ENCODE results near the gene CD59.
"Not testable (repeated sequence)": the region's sequence is repeated elsewhere in the genome, so short reads cannot be mapped to it uniquely, and the experiment has no call there.

The CD59 gene

GRCh38 chr11:33663121-33663520 is 73.1 kb downstream of the CD59 start:
- no peak for DNase-seq (ENCODE audit: low read depth)
- H3K4me3 ChIP-seq (ENCODE audit: low read depth, low read length) = no peak overlapping the region
- no peak for TF ChIP-seq POLR2A (IDR thresholded peaks at IDR 0.05; ENCODE audit: extremely low read depth, insufficient read length)
- no peak for TF ChIP-seq CTCF (IDR thresholded peaks at IDR 0.05; ENCODE audit: low read depth, low read length)
- no peak for TF ChIP-seq MYC (IDR thresholded peaks at IDR 0.05; ENCODE audit: low read depth, low read length)
- no peak for TF ChIP-seq MAX (IDR thresholded peaks at IDR 0.05; ENCODE audit: low read depth, low read length)

GRCh38 chr11:33661526-33661925 is 74.7 kb downstream of the CD59 start:
- not testable (repeated sequence) for H3K4me3 ChIP-seq (ENCODE audit: low read depth, low read length); DNase-seq (ENCODE audit: low read depth)

- no peak overlapping the region for H3K4me3 ChIP-seq (ENCODE audit: low read depth, low read length)
- no peak for TF ChIP-seq POLR2A (IDR thresholded peaks at IDR 0.05; ENCODE audit: extremely low read depth, insufficient read length)
- no peak for TF ChIP-seq MAX (IDR thresholded peaks at IDR 0.05; ENCODE audit: low read depth, low read length)
- no peak for TF ChIP-seq MYC (IDR thresholded peaks at IDR 0.05; ENCODE audit: low read depth, low read length)
- no peak for TF ChIP-seq CTCF (IDR thresholded peaks at IDR 0.05; ENCODE audit: low read depth, low read length)
- no peak for DNase-seq (ENCODE audit: low read depth)
Measured at GRCh38 chr11:33660962-33661361, 75.3 kb downstream of the CD59 start.

- TF ChIP-seq MYC (IDR thresholded peaks at IDR 0.05; ENCODE audit: low read depth, low read length) (no peak), CTCF (IDR thresholded peaks at IDR 0.05; ENCODE audit: low read depth, low read length) (no peak), MAX (IDR thresholded peaks at IDR 0.05; ENCODE audit: low read depth, low read length) (no peak), POLR2A (IDR thresholded peaks at IDR 0.05; ENCODE audit: extremely low read depth, insufficient read length) (no peak)
- H3K4me3 ChIP-seq (ENCODE audit: low read depth, low read length) = no peak overlapping the region
- DNase-seq (ENCODE audit: low read depth) = no peak
Measured at GRCh38 chr11:33659370-33660139, 76.7 kb downstream of the CD59 start.

- no peak for DNase-seq (ENCODE audit: low read depth)
- TF ChIP-seq MYC (IDR thresholded peaks at IDR 0.05; ENCODE audit: low read depth, low read length) (no peak), POLR2A (IDR thresholded peaks at IDR 0.05; ENCODE audit: extremely low read depth, insufficient read length) (no peak), MAX (IDR thresholded peaks at IDR 0.05; ENCODE audit: low read depth, low read length) (no peak), CTCF (IDR thresholded peaks at IDR 0.05; ENCODE audit: low read depth, low read length) (no peak)
Measured at GRCh38 chr11:33658195-33658900, 77.9 kb downstream of the CD59 start.

GRCh38 chr11:33657757-33658156 is 78.5 kb downstream of the CD59 start:
- no peak overlapping the region for H3K4me3 ChIP-seq (ENCODE audit: low read depth, low read length)
- DNase-seq (ENCODE audit: low read depth) = no peak
- TF ChIP-seq CTCF (IDR thresholded peaks at IDR 0.05; ENCODE audit: low read depth, low read length) = no peak
- TF ChIP-seq POLR2A (IDR thresholded peaks at IDR 0.05; ENCODE audit: extremely low read depth, insufficient read length) = no peak
- no peak for TF ChIP-seq MYC (IDR thresholded peaks at IDR 0.05; ENCODE audit: low read depth, low read length)
- TF ChIP-seq MAX (IDR thresholded peaks at IDR 0.05; ENCODE audit: low read depth, low read length) = no peak

More at GRCh38 chr11:33658195-33658900, 77.9 kb downstream of the CD59 start:
- no peak overlapping the region for H3K4me3 ChIP-seq (ENCODE audit: low read depth, low read length)

Data from NB4 (cell line).